Panc1 (cell line): ENCODE measurements around the gene ROBO4. TPM values are rescaled to one million over a fixed set of nuclear protein-coding genes. Genes with fewer than 3 reads are reported as not detected.

ENCODE experiments used
- ATAC-seq: fragments of 200-7000 bp; cut with Tn5 transposase; 2 replicates; pipeline ENCODE4 v1.9.1; 2020; ENCODE audit warnings: mild to moderate bottlenecking, moderate library complexity
- BruUV-seq: library from RNA; stranded (reverse); fragments of 400-500 nt; replicated peaks from 2 replicates; lab custom pipeline; 2021; lab: Mats Ljungman, UMichigan
- CTCF ChIA-PET: fragments of 300-600 bp; sonication (Branson Sonifier 250); formaldehyde crosslinking; loops from one replicate; lab custom pipeline; 2022; ENCODE audit warnings: antibody characterized with exemption; lab: Charles Lee
- POLR2A ChIA-PET: fragments of 300-600 bp; sonication (Branson Sonifier 250); formaldehyde crosslinking; loops from one replicate; lab custom pipeline; 2022; ENCODE audit warnings: antibody characterized with exemption; lab: Charles Lee
- DNase-seq: peaks from one replicate; pipeline ENCODE4 v3.0.0-alpha.2; 2010; ENCODE audit warnings: low read depth, low spot score
- H3K27ac ChIP-seq: 2 replicates; pipeline ENCODE4 v1.5.1; 2011; ENCODE audit warnings: mild to moderate bottlenecking, low read length, inconsistent platforms
- H3K27me3 ChIP-seq: fragments of 200-500 bp; sonication (Bioruptor generic); 2 replicates; pipeline ENCODE4 v1.6.0; 2014; ENCODE audit warnings: low read length, inconsistent platforms; ENCODE audit not compliant: control insufficient read depth, insufficient read depth
- H3K36me3 ChIP-seq: fragments of 200-500 bp; sonication (Bioruptor generic); 2 replicates; pipeline ENCODE4 v1.5.1; 2014; ENCODE audit warnings: inconsistent platforms, mild to moderate bottlenecking, low read length, moderate library complexity; ENCODE audit not compliant: control insufficient read depth, insufficient read depth
- H3K4me1 ChIP-seq: 2 replicates; pipeline ENCODE4 v1.5.1; 2011; ENCODE audit warnings: inconsistent platforms, mild to moderate bottlenecking, low read length, moderate library complexity; ENCODE audit not compliant: control insufficient read depth, insufficient read depth
- H3K4me3 ChIP-seq, 2 experiments: 2 replicates each; pipeline ENCODE4 v1.5.1; 2011 to 2012; ENCODE audit warnings: low read depth in 2 of 2, low read length in 2 of 2, mild to moderate bottlenecking in 2 of 2, inconsistent platforms in 1 of 2, moderate library complexity in 1 of 2
- H3K9me3 ChIP-seq: fragments of 200-500 bp; sonication (Bioruptor generic); 2 replicates; pipeline ENCODE4 v1.5.1; 2014; ENCODE audit warnings: low read depth, mild to moderate bottlenecking, inconsistent platforms, low read length, moderate library complexity; ENCODE audit not compliant: control insufficient read depth, insufficient read depth
- CTCF ChIP-seq: fragments of 450-650 bp; IDR thresholded peaks from 2 replicates; pipeline ENCODE4 v1.5.1; 2017; ENCODE audit warnings: mild to moderate bottlenecking
- POLR2AphosphoS5 ChIP-seq: IDR thresholded peaks from 2 replicates; pipeline ENCODE4 v1.6.1; 2012; ENCODE audit warnings: mild to moderate bottlenecking, low read depth, low read length, moderate library complexity
- REST ChIP-seq, 2 experiments: IDR thresholded peaks; 2 replicates each; pipeline ENCODE4 v1.6.1; 2011 to 2012; ENCODE audit warnings: low read depth in 2 of 2, control low read depth in 1 of 2, low read length in 1 of 2, mild to moderate bottlenecking in 1 of 2, moderate library complexity in 1 of 2; ENCODE audit not compliant: insufficient read depth in 1 of 2
- SIN3A ChIP-seq: IDR thresholded peaks from 2 replicates; pipeline ENCODE4 v1.6.1; 2012; ENCODE audit warnings: low read depth, mild to moderate bottlenecking, low read length, moderate library complexity, borderline replicate concordance; ENCODE audit not compliant: insufficient read depth
- TCF7L2 ChIP-seq: IDR thresholded peaks from 2 replicates; pipeline ENCODE4 v1.6.1; 2011; ENCODE audit warnings: mild to moderate bottlenecking, low read depth, low read length, inconsistent platforms
- in situ Hi-C: cut with HindIII; loops from 2 replicates; pipeline ENCODE4 v1.10.0; 2016; ENCODE audit warnings: low sequenced_read_pairs, low pct_unique_long_range_greater_than_20kb
- intact Hi-C: fragments of 100-400 bp; cut with micrococcal nuclease; formaldehyde crosslinking; loops from one replicate; pipeline ENCODE4 v1.10.0; 2022; ENCODE audit not compliant: unreplicated experiment
- total RNA-seq: library from RNA; stranded (reverse); gene quantifications from one replicate; pipeline ENCODE4 v1.2.1, GENCODE V29; 2021; ENCODE audit not compliant: unreplicated experiment

The ROBO4 gene
- total RNA-seq, 1 experiment from 2014 or later = 0.26 TPM

- Histone ChIP-seq H3K27me3 (peaks cover 30% of the 10 kb centered on the region), H3K36me3 (no peaks in the 10 kb centered on the region), H3K9me3 (no peaks in the 10 kb centered on the region), H3K4me3 (no peak overlapping the region), H3K27ac (no peak overlapping the region), H3K4me1 (peaks cover 4% of the 10 kb centered on the region)
- ChIA-PET CTCF (interaction anchor here (0.6 kb wide), 1 partner anchor 12 kb away, joined by 5 read pairs; no protein-coding TSS in a partner anchor), POLR2A (no interaction called here)
- TF ChIP-seq CTCF = no peak
- no TSS peak for BruUV-seq
- ATAC-seq = no peak
- no peak for DNase-seq
- intact Hi-C loops = no loop called here
- in situ Hi-C loops = no loop called here
Measured at GRCh38 chr11:124874571-124875255, 23.0 kb downstream of the ROBO4 start.

- no TSS peak for BruUV-seq
- in situ Hi-C loops = no loop called here
Measured at GRCh38 chr11:124873951-124874350, 23.7 kb downstream of the ROBO4 start.

More at GRCh38 chr11:124873951-124874350, 23.7 kb downstream of the ROBO4 start:
- Histone ChIP-seq H3K4me1 (peaks cover 8% of the 10 kb centered on the region), H3K27me3 (peaks cover 37% of the 10 kb centered on the region), H3K36me3 (no peaks in the 10 kb centered on the region), H3K27ac (no peak overlapping the region), H3K4me3 (no peak overlapping the region), H3K9me3 (no peaks in the 10 kb centered on the region)
- intact Hi-C loops = no loop called here
- ATAC-seq = no peak
- ChIA-PET CTCF (no interaction called here), POLR2A (no interaction called here)
- TF ChIP-seq SIN3A (no peak), TCF7L2 (no peak), CTCF (no peak), POLR2AphosphoS5 (no peak), REST (IDR thresholded peaks at IDR 0.05; ENCODE audit: insufficient read depth in 1 of 2, low read depth in 2 of 2, low read length in 1 of 2) (no peak)
- no peak for DNase-seq
